Measurements from ENCODE around the gene GPR162.
"Not testable (repeated sequence)": the region's sequence is repeated elsewhere in the genome, so short reads cannot be mapped to it uniquely, and the experiment has no call there.

Gene GPR162

DNA sequence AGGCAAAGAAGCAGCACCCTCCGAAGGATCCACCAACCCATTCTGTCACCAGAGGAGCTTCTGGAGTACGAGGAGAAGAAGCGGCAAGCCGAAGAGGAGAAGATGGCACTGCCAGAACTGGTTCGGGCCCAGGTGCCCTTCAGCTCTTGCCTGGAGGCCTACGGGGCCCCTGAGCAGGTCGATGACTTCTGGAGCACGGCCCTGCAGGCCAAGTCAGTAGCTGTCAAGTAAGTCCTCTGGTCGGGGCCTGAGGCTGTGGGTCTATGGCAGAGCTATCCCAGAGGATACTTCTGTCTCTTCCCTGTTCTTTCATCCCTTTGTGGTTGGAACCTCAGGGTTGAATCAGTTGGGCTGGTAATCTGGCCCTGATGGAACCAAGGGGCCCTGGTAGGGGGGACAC is 39.8 kb downstream of the GPR162 start:
- DNase-seq: no peak

DNA sequence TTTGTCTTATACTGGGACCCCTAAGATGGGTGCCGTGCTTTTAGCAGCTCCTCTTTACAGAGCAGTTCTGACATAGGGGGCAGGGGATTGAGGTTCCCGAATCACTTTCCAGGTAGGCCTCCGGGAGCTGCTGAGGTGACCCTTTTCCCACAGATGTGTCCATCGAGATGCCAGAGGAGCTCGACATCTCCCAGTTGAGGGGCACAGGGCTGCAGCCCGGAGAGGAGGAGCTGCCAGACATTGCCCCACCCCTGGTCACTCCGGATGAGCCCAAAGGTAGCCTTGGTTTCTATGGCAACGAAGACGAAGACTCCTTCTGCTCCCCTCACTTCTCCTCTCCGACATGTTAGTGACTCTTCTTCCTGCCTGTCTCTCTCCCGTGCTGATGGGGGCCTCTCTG is 41.4 kb downstream of the GPR162 start:
- no peak for DNase-seq

DNA sequence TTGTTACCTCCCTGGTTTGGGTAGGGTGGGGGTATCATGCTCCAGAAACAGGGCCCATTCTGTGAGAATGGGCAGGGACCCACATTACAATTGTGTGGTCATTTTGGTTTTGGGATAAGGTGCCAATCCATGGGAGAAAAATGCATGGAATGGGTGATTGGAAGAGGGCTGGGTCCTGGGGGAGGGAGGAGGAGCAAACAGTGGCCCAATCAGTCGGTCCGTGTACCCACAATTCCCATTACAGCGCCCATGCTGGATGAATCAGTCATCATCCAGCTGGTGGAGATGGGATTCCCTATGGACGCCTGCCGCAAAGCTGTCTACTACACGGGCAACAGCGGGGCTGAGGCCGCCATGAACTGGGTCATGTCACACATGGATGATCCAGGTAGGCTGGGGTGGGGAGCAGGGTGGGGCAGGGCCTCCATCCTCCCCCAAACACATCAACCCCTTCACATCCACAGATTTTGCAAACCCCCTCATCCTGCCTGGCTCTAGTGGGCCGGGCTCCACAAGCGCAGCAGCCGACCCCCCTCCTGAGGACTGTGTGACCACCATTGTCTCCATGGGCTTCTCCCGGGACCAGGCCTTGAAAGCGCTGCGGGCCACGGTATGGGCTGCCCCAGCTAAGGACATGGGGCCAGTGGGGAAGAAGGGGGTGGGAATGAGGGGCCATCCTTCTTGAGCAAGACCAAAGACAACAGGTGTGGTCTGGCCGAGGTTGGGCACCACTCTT is 42.1 kb downstream of the GPR162 start:
- no peak for DNase-seq

DNA sequence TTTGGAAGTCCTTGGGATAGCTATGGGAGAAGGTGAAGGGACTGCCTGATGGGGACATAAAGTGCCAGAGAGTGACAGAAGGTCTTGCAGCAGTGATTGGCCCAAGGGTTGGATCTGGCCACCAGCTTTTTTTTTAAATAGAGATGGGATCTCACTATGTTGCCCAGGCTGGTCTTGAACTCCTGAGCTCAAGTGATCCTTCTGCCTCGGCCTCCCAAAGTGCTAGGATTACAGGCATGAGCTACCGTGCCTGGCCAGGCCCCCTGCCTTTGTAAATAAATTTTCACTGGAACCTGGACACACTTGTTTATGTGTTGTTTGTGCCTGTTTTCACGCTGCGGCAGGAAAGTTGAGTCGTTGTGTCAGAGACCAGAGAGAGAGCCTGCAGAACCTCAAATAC is 43.7 kb downstream of the GPR162 start:
- DNase-seq: not testable (repeated sequence)

DNA sequence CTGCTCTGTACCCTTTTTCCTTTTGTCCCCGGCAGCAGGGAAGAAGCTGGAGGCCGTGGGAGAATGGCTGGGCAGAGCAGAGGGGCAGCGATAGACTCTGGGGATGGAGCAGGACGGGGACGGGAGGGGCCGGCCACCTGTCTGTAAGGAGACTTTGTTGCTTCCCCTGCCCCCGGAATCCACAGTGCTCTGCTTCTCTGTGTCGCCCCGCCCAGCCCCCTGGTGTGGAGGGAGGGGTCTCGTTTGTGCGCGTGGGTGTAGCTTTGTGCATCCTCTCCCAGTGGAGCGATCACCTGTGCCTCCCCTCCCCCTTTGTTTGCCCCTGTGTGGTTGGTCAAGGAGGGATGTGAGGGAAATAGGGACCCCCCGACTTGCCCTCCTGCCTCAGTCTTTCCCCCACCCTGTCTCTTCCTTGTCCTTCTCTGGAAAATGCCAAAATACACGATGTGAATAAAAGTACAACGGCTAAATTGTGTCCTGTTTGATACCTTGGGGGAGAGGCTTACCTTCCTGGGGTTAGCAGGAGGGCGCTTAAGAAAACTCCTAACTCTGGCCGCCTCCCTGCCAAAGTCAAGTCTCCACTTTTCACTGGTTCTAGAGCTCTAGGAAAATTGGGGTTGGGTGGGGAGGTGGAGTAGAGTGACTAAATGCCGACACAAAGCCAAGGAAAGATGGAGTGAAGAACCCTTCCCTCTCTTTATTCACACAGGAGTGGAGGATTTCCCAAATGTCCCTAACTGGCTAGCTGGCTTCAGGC is 44.7 kb downstream of the GPR162 start:
- no peak for DNase-seq

DNA sequence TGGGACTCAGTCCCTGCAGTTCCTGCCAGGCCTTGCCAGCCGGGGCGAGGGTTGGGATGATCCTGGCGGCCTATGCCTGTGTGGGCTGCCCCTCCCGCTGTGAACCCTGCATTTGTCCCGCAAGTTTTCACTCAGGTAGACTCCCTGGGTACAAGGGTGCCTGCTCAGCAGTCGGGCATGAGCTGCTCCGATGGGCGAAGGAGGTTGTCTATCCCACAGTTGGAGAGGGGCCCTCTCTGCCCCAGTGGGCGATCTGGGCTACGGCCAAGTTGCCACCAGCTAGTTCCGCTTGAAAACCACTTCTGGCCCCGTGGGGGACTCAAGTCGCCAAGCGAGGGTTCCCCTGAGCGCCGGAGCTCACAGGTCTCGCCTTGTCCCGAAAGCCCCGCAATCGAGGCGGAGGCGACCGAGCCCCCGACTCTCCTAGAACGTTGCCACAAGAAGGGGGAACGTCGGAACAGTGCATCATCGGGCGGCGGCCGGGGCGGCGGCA is 45.3 kb downstream of the GPR162 start:
- no peak for DNase-seq

DNA sequence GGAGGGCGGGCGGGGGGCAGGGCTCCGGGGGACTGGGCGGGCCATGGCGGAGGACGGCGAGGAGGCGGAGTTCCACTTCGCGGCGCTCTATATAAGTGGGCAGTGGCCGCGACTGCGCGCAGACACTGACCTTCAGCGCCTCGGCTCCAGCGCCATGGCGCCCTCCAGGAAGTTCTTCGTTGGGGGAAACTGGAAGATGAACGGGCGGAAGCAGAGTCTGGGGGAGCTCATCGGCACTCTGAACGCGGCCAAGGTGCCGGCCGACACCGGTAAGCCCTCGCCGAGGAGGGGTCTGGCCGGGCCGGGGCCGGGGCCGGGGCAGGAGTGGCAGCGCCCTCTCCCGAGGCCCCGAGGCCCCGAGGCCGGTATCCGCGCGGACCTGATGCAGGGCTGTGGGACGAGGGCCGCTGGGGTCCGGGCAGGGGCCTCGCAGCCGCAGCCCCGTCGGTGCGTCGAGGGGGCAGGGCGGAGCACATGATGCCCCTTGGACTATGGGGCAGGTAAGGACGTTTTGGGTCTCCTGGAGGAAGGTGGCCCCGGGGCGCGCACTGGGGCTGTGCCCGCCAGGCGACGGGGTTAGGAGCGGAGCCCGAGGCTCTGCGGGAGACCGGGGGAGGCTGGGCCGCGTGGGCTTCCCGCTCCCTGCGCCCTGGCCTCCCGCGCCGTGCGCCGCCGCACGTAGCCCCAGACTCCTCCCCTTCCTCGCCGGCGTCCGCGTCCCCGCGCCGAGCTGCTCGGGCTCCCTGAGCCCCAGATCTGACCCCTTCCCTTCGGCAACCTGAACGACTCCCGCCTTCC is 46.0 kb downstream of the GPR162 start, which contains the start of gene TPI1:
Gene TPI1, plus strand, starts transcription at position 119 of the 798 bp plus-strand sequence. Its CDS starts 36 bp downstream, at position 155.
- peak; percentile 51 for DNase-seq

DNA sequence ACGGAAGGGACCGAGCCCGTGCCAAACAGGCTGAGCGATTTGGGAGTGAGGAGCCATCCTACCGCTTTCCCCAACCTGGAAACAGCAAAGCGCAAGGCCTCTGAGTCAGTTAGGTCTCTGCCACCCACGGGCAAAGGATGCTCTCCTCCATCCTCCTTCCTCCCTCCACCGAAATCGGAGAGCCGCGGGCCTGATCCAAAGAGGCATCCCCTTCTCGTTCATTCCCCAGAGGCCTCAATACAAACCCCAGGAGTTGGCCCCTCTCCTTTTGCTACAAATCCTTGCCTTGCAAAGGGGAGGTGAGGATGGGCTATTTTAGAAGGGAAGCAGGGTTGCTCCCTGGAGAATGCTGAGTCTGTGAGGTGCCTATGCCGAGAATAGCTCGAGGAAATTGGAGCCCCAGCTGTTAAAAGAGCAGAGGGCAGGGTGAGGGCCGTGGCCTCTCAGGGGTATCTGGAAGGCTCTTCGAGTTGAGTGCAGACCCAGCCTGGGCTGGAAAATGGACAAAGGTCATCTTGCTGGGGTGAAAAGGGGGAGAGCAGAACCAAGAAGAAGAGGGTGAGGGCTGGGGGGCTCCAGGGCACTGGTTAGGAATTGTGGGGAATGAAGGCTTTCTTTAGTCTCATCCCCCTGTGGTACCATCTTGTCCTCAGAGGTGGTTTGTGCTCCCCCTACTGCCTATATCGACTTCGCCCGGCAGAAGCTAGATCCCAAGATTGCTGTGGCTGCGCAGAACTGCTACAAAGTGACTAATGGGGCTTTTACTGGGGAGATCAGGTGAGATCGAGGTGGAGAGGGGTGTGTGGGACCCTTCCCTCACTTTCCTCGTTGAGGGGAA is 46.8 kb downstream of the GPR162 start:
- DNase-seq: no peak

DNA sequence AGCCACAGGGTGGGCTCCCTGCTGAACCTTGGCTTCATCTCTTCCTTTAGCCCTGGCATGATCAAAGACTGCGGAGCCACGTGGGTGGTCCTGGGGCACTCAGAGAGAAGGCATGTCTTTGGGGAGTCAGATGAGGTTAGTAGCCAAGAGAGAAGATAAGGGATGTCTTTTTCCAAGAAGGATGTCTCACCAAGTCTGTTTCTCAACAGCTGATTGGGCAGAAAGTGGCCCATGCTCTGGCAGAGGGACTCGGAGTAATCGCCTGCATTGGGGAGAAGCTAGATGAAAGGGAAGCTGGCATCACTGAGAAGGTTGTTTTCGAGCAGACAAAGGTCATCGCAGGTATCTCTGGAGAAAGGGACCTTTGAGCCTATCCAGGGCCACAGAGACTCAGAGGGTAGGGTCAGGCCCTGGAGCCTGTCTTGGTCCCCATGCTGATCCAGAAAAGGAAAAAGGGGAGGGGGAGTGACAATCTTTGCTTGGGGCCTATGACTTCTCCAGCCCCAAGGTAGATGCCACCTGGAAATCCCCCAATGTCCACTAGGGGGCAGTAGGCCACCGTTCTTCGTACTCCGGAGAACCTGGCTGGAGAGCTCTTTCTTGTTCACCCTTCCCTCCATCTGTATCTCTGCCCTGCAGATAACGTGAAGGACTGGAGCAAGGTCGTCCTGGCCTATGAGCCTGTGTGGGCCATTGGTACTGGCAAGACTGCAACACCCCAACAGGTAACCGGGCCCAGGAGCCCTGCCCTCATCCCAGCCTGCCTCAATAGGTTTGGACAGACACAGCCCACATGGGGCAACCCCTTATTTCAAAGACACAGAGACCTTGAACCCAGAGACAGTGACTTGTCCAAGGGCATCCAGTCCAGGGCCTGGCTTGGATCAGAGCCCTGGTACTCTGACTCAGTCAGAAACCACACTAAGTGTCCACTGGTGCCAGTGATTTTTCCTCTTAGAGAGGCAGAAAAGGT is 47.7 kb downstream of the GPR162 start:
- no peak for DNase-seq

DNA sequence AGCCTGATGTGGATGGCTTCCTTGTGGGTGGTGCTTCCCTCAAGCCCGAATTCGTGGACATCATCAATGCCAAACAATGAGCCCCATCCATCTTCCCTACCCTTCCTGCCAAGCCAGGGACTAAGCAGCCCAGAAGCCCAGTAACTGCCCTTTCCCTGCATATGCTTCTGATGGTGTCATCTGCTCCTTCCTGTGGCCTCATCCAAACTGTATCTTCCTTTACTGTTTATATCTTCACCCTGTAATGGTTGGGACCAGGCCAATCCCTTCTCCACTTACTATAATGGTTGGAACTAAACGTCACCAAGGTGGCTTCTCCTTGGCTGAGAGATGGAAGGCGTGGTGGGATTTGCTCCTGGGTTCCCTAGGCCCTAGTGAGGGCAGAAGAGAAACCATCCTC is 48.7 kb downstream of the GPR162 start:
- DNase-seq: not testable (repeated sequence)

DNA sequence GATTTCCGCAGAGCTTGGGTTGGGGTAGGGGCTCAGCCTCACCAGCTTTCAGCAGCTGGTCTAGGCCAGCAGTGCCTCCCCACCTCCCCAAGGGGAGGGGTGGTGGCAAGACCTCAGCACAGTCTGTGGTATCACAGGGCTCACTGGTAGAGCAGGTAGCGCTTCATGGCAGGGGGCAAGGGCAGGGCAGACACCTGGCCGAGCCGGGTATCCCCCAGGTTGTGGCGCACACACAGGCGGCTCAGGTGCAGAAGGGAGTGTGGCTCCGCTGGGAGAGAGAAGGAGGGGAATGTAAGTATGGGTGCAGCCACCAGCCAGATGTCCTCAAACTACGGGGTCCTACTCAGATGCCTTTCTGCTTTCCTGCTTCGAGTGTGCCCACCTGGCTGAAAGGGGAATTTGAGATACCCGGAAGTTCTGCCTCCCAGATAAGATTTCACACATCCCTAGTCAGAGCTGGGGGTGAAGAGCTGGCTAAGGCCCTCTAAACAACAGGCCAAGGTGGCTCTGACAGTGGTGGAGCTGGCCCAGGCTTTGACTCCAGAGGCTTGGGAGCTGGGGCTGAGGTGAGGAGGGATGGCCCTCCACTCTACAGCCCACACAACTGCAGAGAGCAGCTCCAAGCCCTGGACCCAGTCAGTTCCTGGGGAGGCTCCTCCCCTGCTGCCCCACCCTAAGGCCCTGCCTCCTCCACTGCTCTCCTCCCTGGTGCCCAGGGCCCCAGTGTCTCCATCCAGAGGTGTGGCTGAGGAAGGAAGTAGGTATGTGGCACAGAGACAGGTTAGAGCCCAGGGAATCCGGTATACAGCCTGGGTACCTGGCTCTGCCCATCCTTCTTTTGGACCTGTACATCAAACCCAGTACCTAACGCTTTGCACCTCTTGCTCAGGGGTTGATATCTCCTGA is 49.7 kb downstream of the GPR162 start:
- no peak for DNase-seq

DNA sequence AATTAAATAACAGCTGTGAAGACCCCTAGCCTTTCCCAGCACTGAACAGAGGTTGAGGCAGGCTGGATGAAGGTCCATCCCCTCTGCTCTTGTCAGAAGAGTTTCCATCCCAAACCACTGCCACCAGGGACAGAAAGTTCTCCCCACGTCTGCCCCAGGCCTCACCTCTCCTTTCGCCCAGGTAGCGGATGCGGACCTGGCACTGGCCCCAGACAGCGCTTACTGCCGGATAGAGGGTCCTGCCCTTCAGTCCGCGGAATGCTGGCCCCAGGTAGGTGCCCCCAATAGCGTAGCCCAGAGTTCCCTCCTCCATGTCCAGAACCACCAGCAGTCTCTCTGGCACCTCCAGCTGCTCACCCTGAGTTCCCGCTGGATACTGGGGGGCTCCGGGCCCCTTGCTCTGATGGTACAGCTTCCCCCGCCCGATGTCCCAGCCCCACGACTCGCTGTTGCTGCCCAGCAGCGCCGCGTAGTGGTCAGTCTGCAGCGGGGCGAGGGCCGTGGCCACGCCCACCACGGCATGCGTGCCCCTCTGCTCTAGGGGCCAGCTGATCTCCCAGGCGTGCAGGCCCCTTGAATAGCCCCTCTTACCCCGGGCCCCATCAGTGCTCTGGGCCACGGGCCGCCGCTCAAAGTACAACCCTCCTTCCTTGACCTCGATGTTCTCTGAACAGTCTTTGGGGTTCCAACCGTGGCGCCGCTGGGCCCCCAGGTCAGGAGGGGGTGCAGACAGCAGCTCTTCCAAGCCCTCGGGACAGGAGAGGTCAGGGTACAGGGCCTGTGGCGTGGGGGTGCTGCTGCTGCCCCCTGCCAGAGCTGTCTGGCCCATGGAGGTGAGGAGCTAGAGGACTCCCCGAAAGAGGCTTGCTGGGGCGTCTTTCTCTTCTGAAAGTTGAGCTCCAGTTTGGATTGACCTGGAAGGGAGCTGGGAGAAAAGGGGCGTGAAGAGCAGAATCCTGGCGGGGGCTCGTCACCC is 50.7 kb downstream of the GPR162 start:
- peak; percentile 23 for DNase-seq

DNA sequence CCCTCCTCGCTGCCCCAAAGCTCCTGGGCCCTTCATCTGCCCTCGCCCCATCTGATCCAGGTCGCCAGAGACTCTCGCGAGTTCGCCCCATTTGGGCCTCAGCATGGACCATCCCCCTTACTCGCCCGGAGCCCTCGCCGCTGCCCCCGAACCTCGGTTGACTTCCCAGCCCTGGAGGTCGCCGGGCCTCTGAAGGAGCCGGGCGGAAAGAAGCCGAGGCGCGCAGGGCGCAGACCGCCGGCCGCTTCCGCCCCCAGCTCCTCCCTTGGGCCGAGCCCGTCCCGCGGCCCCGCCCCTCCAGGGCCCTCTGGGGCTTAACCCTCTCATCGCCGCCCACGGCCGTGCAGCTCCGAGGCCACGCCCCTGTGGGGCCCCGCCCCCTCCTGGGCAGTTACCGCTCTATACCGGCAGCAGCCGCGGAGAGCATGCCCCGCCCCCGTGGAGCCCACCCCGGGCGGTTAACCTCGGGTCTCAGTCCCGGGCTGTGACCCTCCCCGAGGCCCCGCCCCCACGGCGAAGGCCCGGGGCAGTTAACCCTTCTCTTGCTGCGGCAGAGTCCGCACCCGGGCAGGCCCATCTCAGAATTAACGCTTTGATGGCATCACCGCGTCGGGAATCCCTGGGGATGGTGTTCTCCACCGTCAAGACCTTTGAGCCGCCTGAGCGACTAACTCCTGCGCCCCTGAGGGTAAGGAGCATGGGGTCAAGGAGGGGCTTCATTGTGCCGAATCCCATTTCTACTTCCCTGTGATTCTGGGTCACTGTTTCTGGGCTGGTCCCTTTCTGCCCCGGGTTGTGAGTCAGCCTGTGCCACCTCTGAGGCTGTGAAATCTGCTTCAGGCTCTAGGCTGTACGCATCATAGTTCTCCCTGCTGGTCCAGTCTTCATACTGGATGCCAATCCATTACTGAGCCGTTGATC is 51.7 kb downstream of the GPR162 start, which contains the start of gene SPSB2:
Gene SPSB2, minus strand, starts transcription at position 210 of the 921 bp plus-strand sequence. CDS start 402 bp downstream, outside the sequence.
- DNase-seq: peak; percentile 79

DNA sequence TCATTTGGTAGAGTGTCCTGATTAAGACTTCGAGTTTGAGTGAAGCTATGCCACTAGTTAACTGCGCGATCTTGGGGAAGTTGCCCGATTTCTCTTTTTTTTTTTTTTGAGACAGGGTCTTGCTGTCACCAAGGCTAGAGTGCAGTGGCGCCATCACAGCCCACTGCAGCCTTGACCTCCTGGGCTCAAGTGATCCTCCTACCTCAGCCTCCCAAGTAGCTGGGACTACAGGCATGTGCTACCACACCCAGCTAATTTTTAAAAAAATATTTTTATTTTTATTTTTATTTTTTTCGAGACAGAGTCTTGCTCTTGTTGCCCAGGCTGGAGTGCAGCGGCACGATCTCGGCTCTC is 52.4 kb downstream of the GPR162 start:
- not testable (repeated sequence) for DNase-seq

Measured in GF-D8 (cell line).